IMR-90 (cell line): ENCODE data around the gene KCNN4. TPM values are rescaled to one million over a fixed set of nuclear protein-coding genes. Genes with fewer than 3 reads are reported as not detected.

ENCODE experiments used
- ATAC-seq: fragments of 200-7000 bp; cut with Tn5 transposase; 2 replicates; pipeline ENCODE4 v1.9.1; 2020; ENCODE audit warnings: low read depth, mild to moderate bottlenecking, moderate library complexity
- BruUV-seq: library from RNA; stranded (reverse); fragments of 400-500 nt; replicated peaks from 2 replicates; lab custom pipeline; 2021; lab: Mats Ljungman, UMichigan
- CTCF ChIA-PET: fragments of 300-600 bp; formaldehyde crosslinking; extraction: SDS; loops from one replicate; lab custom pipeline; 2021; ENCODE audit warnings: antibody characterized with exemption; lab: Yijun Ruan, JAX
- POLR2A ChIA-PET: fragments of 300-600 bp; sonication (Branson Sonifier 250); formaldehyde crosslinking; loops from one replicate; lab custom pipeline; 2022; ENCODE audit warnings: antibody characterized with exemption; ENCODE audit not compliant: unreplicated experiment; lab: Charles Lee
- DNase-seq: peaks from one replicate; pipeline ENCODE4 v3.0.0; 2013
- H2AFZ ChIP-seq: replicated peaks from 2 replicates; pipeline ENCODE3; 2013; ENCODE audit warnings: low read length, mild to moderate bottlenecking; ENCODE audit not compliant: poor library complexity
- H2AK5ac ChIP-seq: 2 replicates; pipeline ENCODE4 v1.6.1; 2013; ENCODE audit warnings: low read depth, low read length, inconsistent platforms
- H2AK9ac ChIP-seq: replicated peaks from 2 replicates; pipeline ENCODE3; 2013; ENCODE audit warnings: mild to moderate bottlenecking, low read depth, low read length, moderate library complexity; ENCODE audit not compliant: poor library complexity
- H2BK120ac ChIP-seq: 2 replicates; pipeline ENCODE4 v1.6.1; 2013; ENCODE audit warnings: low read depth, low read length, inconsistent platforms
- H2BK15ac ChIP-seq: 3 replicates; pipeline ENCODE4 v1.6.1; 2013; ENCODE audit warnings: low read depth, low read length, inconsistent platforms
- H2BK20ac ChIP-seq: 2 replicates; pipeline ENCODE4 v1.6.1; 2013; ENCODE audit warnings: low read depth, mild to moderate bottlenecking, inconsistent platforms, low read length, moderate library complexity
- H2BK5ac ChIP-seq: 2 replicates; pipeline ENCODE4 v1.6.1; 2013; ENCODE audit warnings: mild to moderate bottlenecking, low read depth, low read length, inconsistent platforms; ENCODE audit not compliant: poor library complexity, severe bottlenecking
- H3K14ac ChIP-seq: replicated peaks from 2 replicates; pipeline ENCODE4 v1.6.1; 2013; ENCODE audit warnings: low read depth, low read length, inconsistent platforms
- H3K18ac ChIP-seq: 2 replicates; pipeline ENCODE4 v1.6.1; 2013; ENCODE audit warnings: low read depth, low read length, control low read depth
- H3K23ac ChIP-seq: 2 replicates; pipeline ENCODE4 v1.6.1; 2013; ENCODE audit warnings: low read depth, low read length, inconsistent platforms
- H3K27ac ChIP-seq: 2 replicates; pipeline ENCODE4 v1.5.1; 2013; ENCODE audit warnings: mild to moderate bottlenecking, control low read depth, low read length; ENCODE audit not compliant: insufficient read depth
- H3K27me3 ChIP-seq: 2 replicates; pipeline ENCODE4 v1.6.1; 2013; ENCODE audit warnings: low read length; ENCODE audit not compliant: control insufficient read depth, insufficient read depth
- H3K36me3 ChIP-seq: 2 replicates; pipeline ENCODE4 v1.6.1; 2013; ENCODE audit warnings: low read length, mixed read lengths; ENCODE audit not compliant: control insufficient read depth, insufficient read depth
- H3K4ac ChIP-seq: 2 replicates; pipeline ENCODE4 v1.6.1; 2013; ENCODE audit warnings: low read depth, low read length, inconsistent platforms
- H3K4me1 ChIP-seq: 2 replicates; pipeline ENCODE4 v1.6.1; 2013; ENCODE audit warnings: low read length, mixed read lengths; ENCODE audit not compliant: control insufficient read depth, insufficient read depth
- H3K4me2 ChIP-seq: 2 replicates; pipeline ENCODE4 v1.6.1; 2013; ENCODE audit warnings: low read depth, mild to moderate bottlenecking, control low read depth, low read length, moderate library complexity
- H3K4me3 ChIP-seq: 2 replicates; pipeline ENCODE4 v1.5.1; 2013; ENCODE audit warnings: low read depth, mild to moderate bottlenecking, control low read depth, low read length, moderate library complexity; ENCODE audit not compliant: insufficient read depth
- H3K56ac ChIP-seq: 2 replicates; pipeline ENCODE4 v1.6.1; 2013; ENCODE audit warnings: low read length, inconsistent platforms; ENCODE audit not compliant: insufficient read depth; ENCODE audit errors: extremely low read depth
- H3K79me1 ChIP-seq, 2 experiments: 2 replicates each; pipeline ENCODE4 v1.6.1; 2013; ENCODE audit warnings: low read length in 2 of 2, inconsistent platforms in 1 of 2, low read depth in 1 of 2
- H3K9ac ChIP-seq: 2 replicates; pipeline ENCODE4 v1.6.1; 2013; ENCODE audit warnings: low read depth, low read length, control low read depth
- H3K9me1 ChIP-seq: 2 replicates; pipeline ENCODE4 v1.6.1; 2013; ENCODE audit warnings: low read length, inconsistent platforms; ENCODE audit not compliant: insufficient read depth
- H3K9me3 ChIP-seq: 2 replicates; pipeline ENCODE4 v1.6.1; 2013; ENCODE audit warnings: low read length; ENCODE audit not compliant: control insufficient read depth, insufficient read depth
- H4K20me1 ChIP-seq: 2 replicates; pipeline ENCODE4 v1.6.1; 2013; ENCODE audit warnings: low read length, inconsistent platforms; ENCODE audit not compliant: insufficient read depth
- H4K5ac ChIP-seq: 2 replicates; pipeline ENCODE4 v1.6.1; 2013; ENCODE audit warnings: mild to moderate bottlenecking, low read depth, low read length, control low read depth
- H4K8ac ChIP-seq, 2 experiments: 2 replicates each; pipeline ENCODE4 v1.6.1; 2013; ENCODE audit warnings: low read depth in 2 of 2, low read length in 2 of 2, control low read depth in 1 of 2, inconsistent platforms in 1 of 2
- H4K91ac ChIP-seq: 2 replicates; pipeline ENCODE4 v1.6.1; 2013; ENCODE audit warnings: low read depth, low read length, inconsistent platforms; ENCODE audit not compliant: insufficient read depth
- BHLHE40 ChIP-seq: fragments of 150-350 bp; IDR thresholded peaks from 2 replicates; pipeline ENCODE4 v1.6.1; 2016; ENCODE audit warnings: mild to moderate bottlenecking, low read depth, low read length
- CHD1 ChIP-seq: IDR thresholded peaks from 2 replicates; pipeline ENCODE4 v1.6.1; 2012; ENCODE audit warnings: low read depth, low read length, improper control_type of control experiment
- CTCF ChIP-seq: conservative IDR thresholded peaks from 2 replicates; pipeline ENCODE4 v1.5.1; 2012; ENCODE audit warnings: mild to moderate bottlenecking, low read depth, low read length, improper control_type of control experiment
- ELK1 ChIP-seq: fragments of 150-350 bp; IDR thresholded peaks from 2 replicates; pipeline ENCODE4 v1.6.1; 2016; ENCODE audit warnings: low read depth, mild to moderate bottlenecking, low read length, moderate library complexity, borderline replicate concordance
- MAFK ChIP-seq: IDR thresholded peaks from 2 replicates; pipeline ENCODE4 v1.6.1; 2012; ENCODE audit warnings: low read depth, low read length, improper control_type of control experiment
- MAZ ChIP-seq: IDR thresholded peaks from 2 replicates; pipeline ENCODE4 v1.6.1; 2012; ENCODE audit warnings: low read depth, mild to moderate bottlenecking, low read length, improper control_type of control experiment, moderate library complexity, borderline replicate concordance
- MXI1 ChIP-seq: IDR thresholded peaks from 2 replicates; pipeline ENCODE4 v1.6.1; 2012; ENCODE audit warnings: low read depth, mild to moderate bottlenecking, low read length, moderate library complexity, borderline replicate concordance
- NFE2L2 ChIP-seq: fragments of 150-350 bp; IDR thresholded peaks from 2 replicates; pipeline ENCODE4 v1.6.1; 2016; ENCODE audit warnings: low read depth, mild to moderate bottlenecking, low read length
- POLR2A ChIP-seq: IDR thresholded peaks from 2 replicates; pipeline ENCODE4 v1.6.1; 2012; ENCODE audit warnings: mild to moderate bottlenecking, low read depth, low read length
- RCOR1 ChIP-seq: IDR thresholded peaks from 2 replicates; pipeline ENCODE4 v1.6.1; 2012; ENCODE audit warnings: mild to moderate bottlenecking, low read length, improper control_type of control experiment; ENCODE audit not compliant: insufficient replicate concordance
- RFX5 ChIP-seq: IDR thresholded peaks from 2 replicates; pipeline ENCODE4 v1.8.0; 2012; ENCODE audit warnings: low read depth, mild to moderate bottlenecking, low read length, moderate library complexity
- USF2 ChIP-seq: fragments of 150-350 bp; IDR thresholded peaks from 2 replicates; pipeline ENCODE4 v1.6.1; 2017; ENCODE audit warnings: mild to moderate bottlenecking, antibody characterized with exemption, low read length, low read depth
- WGBS, 2 experiments: methylation state at CpG; one replicate each; pipeline versions ENCODE4 v1.1.5 to v1.1.7; 2013; ENCODE audit warnings: missing lambda C conversion rate in 2 of 2; ENCODE audit not compliant: insufficient read length in 1 of 2; ENCODE audit errors: extremely low coverage in 2 of 2; 5-methylcytosine and 5-hydroxymethylcytosine counted together
- dilution Hi-C: fragments of 300-500 bp; cut with HindIII; formaldehyde crosslinking; loops from one replicate; pipeline ENCODE4 v1.14.3; 2018; ENCODE audit warnings: low sequenced_read_pairs; ENCODE audit not compliant: unreplicated experiment
- in situ Hi-C: fragments of 300-500 bp; cut with MboI; formaldehyde crosslinking; loops from 3 replicates; pipeline ENCODE4 v1.14.3; 2019; ENCODE audit warnings: low sequenced_read_pairs, inconsistent platforms, mixed read lengths
- intact Hi-C: fragments of 100-400 bp; cut with micrococcal nuclease; formaldehyde crosslinking; loops from 2 replicates; pipeline ENCODE4 v1.10.0; 2022
- polyA plus RNA-seq, 3 experiments: library from polyadenylated mRNA; depleted of rRNA; stranded (reverse); fragments of >200 nt; gene quantifications; 2 replicates each; pipeline ENCODE4 v1.2.3, GENCODE V29; 2012; ENCODE audit warnings: low replicate concordance in 1 of 3
- total RNA-seq: library from RNA; depleted of rRNA; stranded (reverse); fragments of >200 nt; gene quantifications from 2 replicates; pipeline ENCODE4 v1.2.3, GENCODE V29; 2012

KCNN4 gene
- total and polyA plus RNA-seq, 2 of the 4 experiments (the other 2 are of a cell fraction) = 0.54 to 0.99 TPM

DNA sequence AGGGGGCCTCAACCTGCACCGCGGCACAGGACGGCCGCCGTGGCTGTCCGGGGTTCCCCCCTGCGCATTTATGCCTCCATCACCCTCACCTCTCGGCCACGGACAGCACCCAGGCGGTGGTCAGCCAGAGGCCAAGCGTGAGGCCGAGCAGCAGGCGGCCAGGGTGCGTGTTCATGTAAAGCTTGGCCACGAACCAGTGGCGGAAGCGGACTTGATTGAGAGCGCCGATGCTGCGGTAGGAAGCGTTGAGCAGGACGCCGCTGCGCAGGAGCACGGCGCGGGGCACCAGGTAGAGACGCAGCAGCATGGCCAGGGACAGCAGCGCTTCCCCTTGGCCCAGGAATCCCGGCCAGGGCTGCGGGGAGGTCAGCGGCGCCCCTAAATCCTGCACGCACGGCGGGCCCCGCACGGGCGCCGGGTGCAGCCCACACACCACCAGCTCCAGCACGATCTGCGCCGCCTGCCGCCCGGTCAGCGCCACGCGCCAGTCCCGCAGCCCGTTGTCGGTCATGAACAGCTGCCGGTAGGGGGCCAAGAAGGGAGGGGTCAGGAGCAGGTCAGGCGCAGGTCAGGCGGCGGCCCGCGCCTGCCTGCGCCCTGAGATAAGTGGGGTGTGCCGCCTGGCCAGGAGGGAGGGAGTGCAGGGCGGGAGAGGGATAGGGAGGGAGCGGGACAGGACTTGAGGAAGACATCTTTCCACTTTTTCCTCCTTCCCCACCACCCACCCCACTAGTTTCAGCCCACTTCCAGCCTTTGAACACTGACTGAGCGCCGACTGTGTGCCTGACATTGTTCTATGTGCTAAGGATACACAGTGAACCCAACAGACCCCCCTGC, 6.5 kb downstream of the KCNN4 start (continued):
- TF ChIP-seq RFX5 = no peak
- no peak for TF ChIP-seq MAFK
- TF ChIP-seq CHD1 = no peak

DNA sequence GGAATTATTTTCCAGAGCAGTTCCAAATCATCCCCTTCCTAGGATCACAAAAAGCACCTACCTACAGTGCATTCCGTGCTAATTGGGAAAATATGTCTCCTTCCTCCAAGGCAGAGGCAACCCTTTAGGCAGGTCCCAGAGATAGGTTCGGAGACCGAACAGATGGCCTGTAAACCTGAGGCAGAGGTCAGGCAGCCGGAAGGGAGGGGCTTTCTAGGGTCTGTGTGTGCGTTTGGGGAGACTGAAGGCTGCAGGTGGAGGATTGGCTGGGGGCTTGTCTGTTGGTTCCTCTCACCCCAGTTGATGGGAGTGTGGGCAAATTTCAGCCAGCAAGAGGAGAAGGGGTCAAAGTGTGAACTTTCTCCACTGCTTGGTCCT, 7.1 kb downstream of the KCNN4 start:
- H3K23ac ChIP-seq = no peak overlapping the region
- H4K8ac ChIP-seq = no peak overlapping the region
- no peak for DNase-seq
- no peak overlapping the region for H4K91ac ChIP-seq
- no peak overlapping the region for H2BK15ac ChIP-seq
- no peak overlapping the region for H3K56ac ChIP-seq
- POLR2A ChIA-PET = no interaction called here
- no peak overlapping the region for H2BK5ac ChIP-seq
- no TSS peak for BruUV-seq
- dilution Hi-C loops (no loop called here), in situ Hi-C loops (no loop called here), intact Hi-C loops (no loop called here)
- 0 out of 2 replicates have a peak, but pooled peaks cover 3% of the 10 kb centered on the region for H3K9me1 ChIP-seq
- no peak overlapping the region for H3K4me3 ChIP-seq
- 0% methylated on average over 1 of the region's 5 CpGs; no CpG with 5 or more reads in 1 of the 2 experiments for WGBS, 2 experiments
- H3K18ac ChIP-seq = no peak overlapping the region
- H2AFZ ChIP-seq = peak overlapping the region; percentile 91
- no peaks in the 10 kb centered on the region for H3K79me1 ChIP-seq
- H2AK5ac ChIP-seq = no peak overlapping the region
- no peaks in the 10 kb centered on the region; the same call in 1 of the 2 replicates for H4K20me1 ChIP-seq
- H3K36me3 ChIP-seq = no peaks in the 10 kb centered on the region
- no peak overlapping the region for H2BK20ac ChIP-seq
- peaks cover 3% of the 10 kb centered on the region for H3K4me1 ChIP-seq
- no peak overlapping the region for H4K5ac ChIP-seq
- CTCF ChIA-PET = interaction anchor here (0.6 to 1.4 kb wide), 5 partner anchors 9 to 35 kb away, joined by 3 to 10 read pairs (median 4); no protein-coding TSS in a partner anchor
- no peak overlapping the region for H3K4me2 ChIP-seq
- ATAC-seq = no peak
- H3K9ac ChIP-seq = no peak overlapping the region
- no peak overlapping the region for H3K14ac ChIP-seq
- H3K27ac ChIP-seq = no peak overlapping the region
- no peaks in the 10 kb centered on the region for H3K9me3 ChIP-seq
- H2AK9ac ChIP-seq = peak overlapping the region; percentile 90
- H2BK120ac ChIP-seq = no peak overlapping the region
- peaks cover 11% of the 10 kb centered on the region for H3K27me3 ChIP-seq
- no peak overlapping the region for H3K4ac ChIP-seq
- TF ChIP-seq ELK1 (no peak), CTCF (no peak), USF2 (no peak), MAZ (no peak), RFX5 (no peak), RCOR1 (no peak), BHLHE40 (no peak), CHD1 (no peak), NFE2L2 (no peak), POLR2A (no peak), MXI1 (no peak)
